CD4-positive, alpha-beta T cell treated with Interleukin-12 subunit alpha and Interleukin-12 subunit beta, for 1 hour (primary cell): ENCODE results near the gene SELENOV.

Experiments
- DNase-seq: peaks from one replicate; pipeline ENCODE4 v3.0.0-alpha.2; 2020

The SELENOV gene

DNA sequence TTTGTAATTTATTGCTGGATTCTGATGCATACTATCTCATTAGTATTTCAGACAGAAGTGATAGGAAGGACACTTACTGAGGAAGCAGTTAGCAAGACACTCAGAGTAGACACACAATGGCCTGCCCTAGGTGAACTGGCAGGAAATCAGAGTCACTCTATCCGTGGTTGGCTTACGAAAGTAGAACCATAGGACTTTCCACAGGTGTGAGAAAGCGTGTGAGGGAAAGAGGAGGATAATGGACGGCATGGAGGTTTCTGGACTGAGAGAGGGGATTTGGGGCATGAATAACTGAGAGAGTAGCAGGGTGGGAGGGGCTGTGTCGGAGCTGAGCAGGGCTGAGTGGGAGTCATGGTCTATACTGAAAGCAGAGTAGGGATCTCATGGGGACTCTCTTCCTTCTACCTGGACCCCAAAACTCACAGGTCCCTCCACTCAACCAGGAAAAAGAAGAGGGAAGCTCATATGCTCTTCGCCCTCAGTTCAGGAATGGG lies 43.7 kb downstream of the SELENOV start:
- peak; percentile 31 for DNase-seq

DNA sequence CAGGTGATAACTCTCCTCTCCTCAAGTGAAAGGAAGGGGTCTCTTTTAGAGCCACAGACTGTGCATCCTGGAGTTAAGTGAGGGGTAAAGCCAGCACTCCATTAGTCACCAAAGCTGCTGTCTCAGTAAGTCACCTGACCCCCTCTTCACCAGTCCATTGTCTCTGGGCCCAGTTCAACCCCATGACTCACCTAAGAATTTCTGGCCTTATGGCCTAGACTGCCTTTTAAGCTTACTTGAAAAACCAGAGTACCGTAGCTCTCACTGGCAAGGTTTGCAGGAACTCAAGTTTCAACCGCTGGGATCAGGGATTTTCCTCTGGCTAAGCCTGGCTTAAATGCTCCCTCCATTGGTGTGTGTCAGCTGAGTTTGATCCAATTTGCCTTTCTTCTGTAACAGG lies 48.5 kb downstream of the SELENOV start:
- DNase-seq: no peak

DNA sequence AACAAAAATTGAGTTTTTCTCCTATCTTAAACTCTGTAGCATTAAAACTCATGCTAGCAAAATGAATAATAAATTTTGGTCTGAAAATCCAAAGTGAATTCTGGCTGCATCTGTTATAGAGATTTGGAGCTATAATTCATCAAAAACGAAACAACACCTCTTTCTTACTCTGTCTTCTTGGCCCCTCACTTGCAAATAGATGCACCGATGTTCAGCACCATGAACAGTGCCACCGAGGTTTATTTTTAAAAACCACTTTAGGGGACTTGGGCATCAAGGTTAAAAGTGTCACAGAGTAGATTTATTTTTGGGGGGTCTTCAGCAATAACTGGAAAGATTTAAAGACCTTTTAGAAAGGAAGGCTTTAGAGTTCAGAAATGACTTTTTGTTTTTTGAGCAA lies 51.1 kb downstream of the SELENOV start:
- DNase-seq: no peak

DNA sequence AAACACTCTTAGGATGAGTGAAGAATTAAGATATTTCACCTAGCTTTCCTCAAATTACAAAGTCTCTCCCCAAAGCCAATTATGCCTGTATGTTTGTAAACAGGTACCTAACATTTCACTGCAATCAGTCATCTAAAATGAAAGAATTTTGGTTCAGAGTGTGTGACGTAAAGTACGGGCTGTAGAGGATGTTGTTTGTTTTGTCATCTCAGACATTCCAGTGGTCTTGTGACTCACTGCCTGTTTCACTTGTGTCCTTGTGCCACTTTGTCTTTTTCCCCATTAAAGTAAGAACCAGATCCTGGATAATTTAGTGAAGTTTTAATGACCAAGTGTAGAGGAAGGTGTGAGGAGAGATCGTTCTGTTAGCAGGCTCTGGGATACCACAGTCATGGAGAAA lies 53.7 kb downstream of the SELENOV start:
- DNase-seq: no peak
